Bronchial epithelial cell (primary cell): Measurements from ENCODE around the gene TTI1. TPM values are rescaled to one million over a fixed set of nuclear protein-coding genes. Genes with fewer than 3 reads are reported as not detected.

Experiments used
- DNase-seq: peaks from one replicate; pipeline ENCODE4 v3.0.0-alpha.2; 2010; ENCODE audit warnings: low read depth
- FAIRE-seq: peaks from 2 replicates; lab custom pipeline; 2011; peaks lifted over from hg19 to GRCh38; lab: Jason Lieb, UNC
- H3K27me3 ChIP-seq: 2 replicates; pipeline ENCODE4 v1.5.1; 2011; ENCODE audit warnings: low read length; ENCODE audit not compliant: control insufficient read depth, insufficient read depth
- H3K36me3 ChIP-seq: 2 replicates; pipeline ENCODE4 v1.5.1; 2011; ENCODE audit warnings: low read length; ENCODE audit not compliant: control insufficient read depth, insufficient read depth
- H3K4me3 ChIP-seq: 2 replicates; pipeline ENCODE4 v1.5.1; 2011; ENCODE audit warnings: mild to moderate bottlenecking, low read depth, low read length, control low read depth
- total RNA-seq: library from RNA; depleted of rRNA; stranded (reverse); fragments of >200 nt; gene quantifications from 2 replicates; pipeline ENCODE4 v1.2.1, GENCODE V29; 2014
- TF ChIP-seq, protein P1 (sequence below): IDR thresholded peaks from 2 replicates; pipeline ENCODE4 v1.5.1; 2011; ENCODE audit warnings: mild to moderate bottlenecking, moderate library complexity, low read length, control low read depth, inconsistent platforms; ENCODE audit not compliant: insufficient read depth, severe bottlenecking

TTI1 gene
- 14.6 and 14.7 TPM in 2 replicates for total RNA-seq

GRCh38 chr20:38033330-38034107, at the start of gene TTI1, which contains the start of gene RPRD1B:
Gene TTI1, minus strand, starts transcription at chr20:38033456. Its CDS starts 19,640 bp downstream, at chr20:38013816.
Gene RPRD1B, plus strand, starts transcription at chr20:38033746. Its CDS starts 202 bp downstream, at chr20:38033948.
- TF ChIP-seq, protein P1, sequence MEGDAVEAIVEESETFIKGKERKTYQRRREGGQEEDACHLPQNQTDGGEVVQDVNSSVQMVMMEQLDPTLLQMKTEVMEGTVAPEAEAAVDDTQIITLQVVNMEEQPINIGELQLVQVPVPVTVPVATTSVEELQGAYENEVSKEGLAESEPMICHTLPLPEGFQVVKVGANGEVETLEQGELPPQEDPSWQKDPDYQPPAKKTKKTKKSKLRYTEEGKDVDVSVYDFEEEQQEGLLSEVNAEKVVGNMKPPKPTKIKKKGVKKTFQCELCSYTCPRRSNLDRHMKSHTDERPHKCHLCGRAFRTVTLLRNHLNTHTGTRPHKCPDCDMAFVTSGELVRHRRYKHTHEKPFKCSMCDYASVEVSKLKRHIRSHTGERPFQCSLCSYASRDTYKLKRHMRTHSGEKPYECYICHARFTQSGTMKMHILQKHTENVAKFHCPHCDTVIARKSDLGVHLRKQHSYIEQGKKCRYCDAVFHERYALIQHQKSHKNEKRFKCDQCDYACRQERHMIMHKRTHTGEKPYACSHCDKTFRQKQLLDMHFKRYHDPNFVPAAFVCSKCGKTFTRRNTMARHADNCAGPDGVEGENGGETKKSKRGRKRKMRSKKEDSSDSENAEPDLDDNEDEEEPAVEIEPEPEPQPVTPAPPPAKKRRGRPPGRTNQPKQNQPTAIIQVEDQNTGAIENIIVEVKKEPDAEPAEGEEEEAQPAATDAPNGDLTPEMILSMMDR: no peak
- peak; percentile 80 for DNase-seq
- Histone ChIP-seq H3K36me3 (peaks cover 1% of the 10 kb centered on the region), H3K4me3 (peak within 1 kb of the TSS; percentile 90), H3K27me3 (no peaks in the 10 kb centered on the region)
- FAIRE-seq: no peak

GRCh38 chr20:38082894-38083293, 49.6 kb upstream of the TTI1 start:
- Histone ChIP-seq H3K36me3 (peaks cover 12% of the 10 kb centered on the region), H3K4me3 (no peak overlapping the region), H3K27me3 (no peaks in the 10 kb centered on the region)
- DNase-seq (no peak), FAIRE-seq (no peak)
- TF ChIP-seq, protein P1: no peak

DNA sequence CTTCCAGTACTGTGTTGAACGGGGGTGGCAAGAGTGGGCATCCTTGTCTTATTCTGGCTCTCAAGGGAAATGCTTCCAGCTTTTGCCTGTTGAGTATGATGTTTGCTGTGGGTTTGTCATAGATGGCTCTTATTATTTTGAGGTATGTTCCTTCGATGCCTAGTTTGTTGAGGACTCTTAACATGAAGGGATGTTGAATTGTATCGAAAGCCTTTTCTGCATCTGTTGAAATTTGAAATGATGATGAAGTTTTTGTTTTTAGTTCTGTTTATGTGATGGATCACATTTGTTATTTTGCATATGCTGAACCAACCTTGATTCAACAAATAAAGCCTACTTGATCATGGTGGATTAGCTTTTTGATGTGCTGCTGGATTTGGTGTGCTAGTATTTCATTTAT, 48.3 kb upstream of the TTI1 start:
- no peak for FAIRE-seq
- no peaks in the 10 kb centered on the region for H3K27me3 ChIP-seq
- TF ChIP-seq, protein P1: no peak

DNA sequence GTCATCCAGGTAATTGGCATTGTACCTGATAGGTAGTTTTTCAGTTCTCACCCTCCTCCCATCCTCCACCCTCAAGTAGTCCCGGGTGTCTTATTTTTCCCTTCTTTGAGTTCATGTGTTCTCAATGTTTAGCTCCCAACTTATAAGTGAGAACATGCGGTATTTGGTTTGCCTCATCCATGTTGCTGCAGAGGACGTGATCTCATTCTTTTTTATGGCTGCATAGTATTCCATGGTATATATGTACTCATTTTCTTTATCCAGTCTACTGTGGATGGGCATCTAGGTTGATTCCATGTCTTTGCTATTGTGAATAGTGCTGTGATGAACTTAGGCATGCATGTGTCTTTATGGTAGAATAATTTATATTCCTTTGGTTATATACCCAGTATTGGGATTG, 46.1 kb upstream of the TTI1 start:
- peaks cover 10% of the 10 kb centered on the region for H3K36me3 ChIP-seq
- no peak overlapping the region for H3K4me3 ChIP-seq
- TF ChIP-seq, protein P1: no peak
- H3K27me3 ChIP-seq: no peaks in the 10 kb centered on the region
- FAIRE-seq: no peak
- DNase-seq: no peak

More for the DNA sequence above, 48.3 kb upstream of the TTI1 start:
- peaks cover 16% of the 10 kb centered on the region for H3K36me3 ChIP-seq
- no peak overlapping the region for H3K4me3 ChIP-seq
- no peak for DNase-seq

- DNase-seq (no peak), FAIRE-seq (no peak)
- TF ChIP-seq, protein P1: no peak
- Histone ChIP-seq H3K4me3 (no peak overlapping the region), H3K27me3 (no peaks in the 10 kb centered on the region), H3K36me3 (peaks cover 6% of the 10 kb centered on the region)
Measured at GRCh38 chr20:38078084-38078483, 44.8 kb upstream of the TTI1 start.
